SK-N-SH (cell line): Measurements from ENCODE around the gene INTS3.

Experiments used
- CTCF ChIP-seq: fragments of 200-600 bp; sonication (generic); IDR thresholded peaks from 2 replicates; pipeline ENCODE4 v1.6.1; 2017; ENCODE audit warnings: antibody characterized with exemption, mild to moderate bottlenecking, moderate library complexity
- EP300 ChIP-seq, 2 experiments: IDR thresholded peaks; 2 replicates each; pipeline versions ENCODE4 v1.4.0 to v1.6.1; 2012; ENCODE audit warnings: borderline replicate concordance in 1 of 2, low read depth in 1 of 2, low read length in 1 of 2
- FOSL2 ChIP-seq: IDR thresholded peaks from 2 replicates; pipeline ENCODE4 v1.4.0; 2012; ENCODE audit warnings: low read depth, mild to moderate bottlenecking, moderate library complexity, borderline replicate concordance
- PBX3 ChIP-seq: IDR thresholded peaks from 2 replicates; pipeline ENCODE4; 2012
- POLR2AphosphoS5 ChIP-seq: IDR thresholded peaks from 2 replicates; pipeline ENCODE4 v1.6.1; 2012; ENCODE audit warnings: low read depth, low read length
- RAD21 ChIP-seq: IDR thresholded peaks from 2 replicates; pipeline ENCODE4 v1.6.1; 2012; ENCODE audit warnings: mild to moderate bottlenecking, low read length
- RFX5 ChIP-seq: IDR thresholded peaks from 2 replicates; pipeline ENCODE4 v1.6.1; 2012; ENCODE audit warnings: mild to moderate bottlenecking, improper control_type of control experiment, low read length
- SMC3 ChIP-seq: IDR thresholded peaks from 2 replicates; pipeline ENCODE4 v1.6.1; 2012; ENCODE audit warnings: low read depth, low read length, improper control_type of control experiment
- USF1 ChIP-seq: IDR thresholded peaks from 2 replicates; pipeline ENCODE4 v1.4.0; 2012; ENCODE audit warnings: low read depth, borderline replicate concordance
- YY1 ChIP-seq: IDR thresholded peaks from 2 replicates; pipeline ENCODE4 v1.4.0; 2012; ENCODE audit warnings: low read depth, mild to moderate bottlenecking

GRCh38 chr1:153688276-153688675 is 39.6 kb upstream of the INTS3 start:
- TF ChIP-seq EP300 (IDR thresholded peaks at IDR 0.05; ENCODE audit: borderline replicate concordance in 1 of 2, low read depth in 1 of 2, low read length in 1 of 2) (no peak), CTCF (no peak), POLR2AphosphoS5 (no peak), SMC3 (no peak), RFX5 (no peak), RAD21 (no peak), FOSL2 (no peak), USF1 (no peak), PBX3 (no peak), YY1 (no peak)
